HS-27A (cell line): ENCODE data around the gene SUSD6.

Experiments
- DNase-seq: peaks from one replicate; pipeline ENCODE4 v3.0.0-alpha.2; 2012; ENCODE audit warnings: low read depth, missing footprints

Gene SUSD6

DNA sequence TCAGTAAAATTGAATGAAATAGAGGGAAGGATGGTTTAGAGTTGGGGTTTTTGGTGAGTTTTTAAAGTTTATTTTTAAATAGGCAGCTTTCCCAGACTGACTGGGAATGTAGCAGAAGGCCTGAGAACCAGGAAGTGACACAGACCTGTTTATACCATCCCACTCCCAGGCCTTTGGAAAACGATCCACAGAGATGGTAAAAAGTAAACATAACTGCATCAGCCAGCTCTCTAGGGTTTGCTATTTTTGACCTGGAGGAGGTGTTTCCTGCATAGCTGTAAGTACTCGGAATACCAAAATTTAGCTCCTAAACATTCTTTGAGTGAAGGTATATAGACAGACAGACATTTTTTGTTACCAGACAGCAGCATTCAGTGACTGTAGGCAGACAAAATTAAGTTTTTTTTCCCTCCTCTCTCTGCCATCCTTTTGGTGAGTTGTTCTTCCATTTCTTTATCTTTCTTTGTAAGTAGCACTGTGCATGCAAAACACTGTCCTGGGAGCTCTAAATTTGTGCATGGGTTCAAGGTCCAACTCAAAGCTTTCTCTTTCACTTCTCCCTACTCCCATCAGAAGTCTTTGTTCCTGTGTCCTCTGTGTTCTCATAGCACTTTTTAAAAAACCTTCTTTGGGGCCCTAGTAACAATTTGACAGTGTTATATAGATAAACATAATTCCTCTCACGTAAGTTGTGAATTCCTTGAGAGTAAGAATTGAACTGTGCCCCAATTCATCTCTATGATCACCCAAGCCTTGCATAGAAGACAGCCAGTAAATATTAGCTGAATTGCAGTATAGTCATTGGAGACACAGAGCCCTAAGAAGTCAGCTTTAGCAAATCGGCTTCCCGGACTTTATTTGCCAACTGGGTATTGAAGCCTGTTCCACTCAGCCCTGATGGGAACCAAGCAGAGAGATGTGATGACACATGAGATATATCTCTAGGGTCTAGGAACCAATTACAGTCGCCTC lies 37.4 kb downstream of the SUSD6 start:
- DNase-seq: no peak

DNA sequence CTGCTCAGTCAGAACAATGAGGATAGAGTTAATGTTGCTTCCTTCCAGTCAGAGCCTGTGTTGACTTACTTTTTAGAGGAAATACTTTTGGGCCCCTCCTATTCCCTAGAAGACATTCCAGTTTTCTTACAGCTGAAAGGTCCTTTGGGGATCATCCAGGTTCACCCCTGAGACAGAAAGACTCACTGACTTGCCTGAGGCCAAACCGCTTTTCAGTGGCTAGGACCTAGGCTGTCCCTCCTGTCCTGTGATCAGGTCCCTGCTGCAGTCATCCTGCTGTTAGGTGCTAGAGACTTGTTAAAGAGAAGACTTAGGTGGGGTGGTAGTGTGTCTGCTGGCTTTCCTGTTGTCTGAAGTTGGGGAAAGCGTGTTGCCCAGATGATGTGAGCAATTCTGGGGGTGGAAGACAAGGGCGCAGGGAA lies 39.6 kb downstream of the SUSD6 start:
- DNase-seq: no peak

DNA sequence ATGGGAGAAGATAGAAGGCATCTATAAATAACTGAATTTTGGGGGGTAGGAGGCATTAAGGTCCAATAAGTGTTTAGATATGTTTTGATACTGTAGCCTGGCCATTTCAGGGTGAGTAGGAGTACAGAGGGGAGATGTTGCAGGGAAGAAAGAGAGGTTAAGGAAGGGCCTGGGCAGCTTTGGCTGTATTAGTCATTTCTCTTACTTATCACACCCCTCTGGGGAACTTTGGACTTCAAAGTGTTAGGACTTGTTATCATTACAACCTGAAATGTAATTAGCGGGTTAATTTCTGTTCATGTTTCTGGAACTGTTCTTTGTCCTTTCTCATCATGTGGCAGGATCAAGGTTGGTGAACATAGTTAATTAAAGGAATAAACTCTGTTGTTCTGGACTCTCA lies 40.3 kb downstream of the SUSD6 start:
- no peak for DNase-seq

DNA sequence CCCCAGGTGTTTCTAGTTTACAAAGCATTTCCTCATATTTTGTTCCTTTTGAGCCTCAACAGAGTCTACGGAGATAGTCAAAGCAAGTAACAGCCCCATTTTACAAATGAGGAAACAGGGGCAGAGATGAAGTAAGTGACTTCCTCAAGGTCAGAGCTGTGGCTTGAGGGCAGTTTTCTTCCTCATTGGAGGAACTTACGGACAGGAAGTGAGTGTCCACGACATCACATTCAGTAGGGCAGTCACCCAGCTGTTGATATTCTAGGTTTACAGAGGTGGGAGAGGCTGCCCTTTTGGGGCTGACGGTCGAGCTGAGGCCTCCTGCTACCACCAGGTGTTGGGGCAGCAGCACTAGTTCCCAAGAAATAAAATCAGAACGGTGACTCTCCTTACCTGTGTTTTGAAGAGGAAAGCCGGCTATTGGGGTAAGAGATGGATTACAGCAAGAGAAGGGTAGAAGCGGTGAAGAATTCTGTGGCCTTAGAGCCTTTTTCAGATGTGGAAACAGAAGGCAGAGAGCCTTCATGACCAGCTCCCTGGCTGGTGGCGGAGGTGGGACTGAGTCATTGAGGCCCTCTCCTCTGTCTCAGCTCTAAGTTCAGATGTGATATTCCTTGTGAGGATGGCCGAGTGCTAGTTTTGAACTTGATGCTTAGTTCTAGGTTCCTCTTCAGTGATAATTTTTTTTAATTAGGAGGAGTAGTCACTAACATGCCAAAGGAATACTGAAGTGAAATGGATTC lies 41.7 kb downstream of the SUSD6 start:
- no peak for DNase-seq

DNA sequence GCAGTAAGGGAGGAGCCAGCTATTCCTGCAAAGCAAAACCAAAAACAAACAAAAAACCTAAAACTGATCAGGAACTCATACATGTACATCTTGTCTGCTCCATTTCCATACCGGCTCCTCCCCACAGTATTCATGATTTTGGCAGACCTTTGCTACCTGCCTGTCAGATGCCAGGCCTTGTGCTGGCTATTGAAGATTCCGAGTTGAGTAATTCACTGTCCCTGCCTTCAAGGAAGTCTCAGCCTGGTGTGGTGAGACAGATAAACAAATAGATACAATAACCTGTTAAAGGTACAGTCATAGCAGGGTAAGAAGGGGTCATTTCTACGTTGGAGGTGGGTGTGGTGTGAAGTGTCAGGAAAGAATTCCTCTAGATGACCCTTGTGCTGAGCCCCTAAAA lies 42.7 kb downstream of the SUSD6 start:
- no peak for DNase-seq

DNA sequence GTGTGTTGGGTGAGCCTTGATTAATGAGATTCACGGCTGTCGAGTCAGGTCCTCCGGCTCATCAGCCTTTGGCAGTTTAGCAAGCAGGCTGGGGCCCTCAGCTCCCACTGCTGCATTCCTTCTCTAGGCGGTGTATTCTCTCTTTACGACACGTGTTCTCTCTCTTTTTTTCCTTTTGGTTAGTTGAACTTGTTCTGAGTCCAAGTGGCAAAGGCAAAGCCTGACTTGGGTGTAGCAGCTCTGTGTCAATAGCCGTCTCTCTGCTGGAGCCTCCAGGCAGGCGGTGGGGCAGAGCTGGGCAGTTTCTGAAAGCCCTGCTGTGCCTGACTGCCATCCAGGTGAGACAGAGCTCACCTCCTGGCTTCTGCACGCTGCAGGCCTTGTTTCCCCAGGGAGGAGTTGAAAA lies 46.6 kb downstream of the SUSD6 start:
- DNase-seq: no peak

DNA sequence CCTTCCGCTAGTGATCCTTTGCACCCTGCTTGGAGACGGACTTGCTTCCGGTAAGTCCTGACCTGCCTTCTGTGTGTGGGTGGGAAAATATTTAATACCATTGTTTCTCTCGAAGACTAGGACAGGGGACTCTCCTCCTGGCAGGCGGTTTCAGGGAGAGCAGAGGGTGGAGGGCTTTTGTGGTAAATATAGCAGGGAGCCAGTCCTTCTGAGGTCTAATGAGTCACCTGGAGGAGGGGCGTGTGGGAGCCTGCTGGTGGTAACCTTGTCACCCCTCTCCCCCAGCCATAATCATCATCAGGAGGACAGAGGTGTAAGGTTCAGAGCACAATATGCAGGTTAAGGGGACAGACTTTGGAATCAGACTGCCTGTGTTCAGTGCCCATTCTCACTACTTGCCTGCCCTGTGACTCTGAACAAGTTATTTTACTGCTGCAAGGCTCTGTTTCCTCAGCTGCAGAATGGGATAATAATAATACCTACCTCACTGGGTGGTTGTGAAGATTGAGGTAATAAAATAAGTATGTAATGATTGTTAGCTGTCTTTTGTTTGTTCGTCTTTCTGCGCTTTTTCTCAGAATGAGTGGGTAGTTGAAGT lies 47.4 kb downstream of the SUSD6 start:
- no peak for DNase-seq

DNA sequence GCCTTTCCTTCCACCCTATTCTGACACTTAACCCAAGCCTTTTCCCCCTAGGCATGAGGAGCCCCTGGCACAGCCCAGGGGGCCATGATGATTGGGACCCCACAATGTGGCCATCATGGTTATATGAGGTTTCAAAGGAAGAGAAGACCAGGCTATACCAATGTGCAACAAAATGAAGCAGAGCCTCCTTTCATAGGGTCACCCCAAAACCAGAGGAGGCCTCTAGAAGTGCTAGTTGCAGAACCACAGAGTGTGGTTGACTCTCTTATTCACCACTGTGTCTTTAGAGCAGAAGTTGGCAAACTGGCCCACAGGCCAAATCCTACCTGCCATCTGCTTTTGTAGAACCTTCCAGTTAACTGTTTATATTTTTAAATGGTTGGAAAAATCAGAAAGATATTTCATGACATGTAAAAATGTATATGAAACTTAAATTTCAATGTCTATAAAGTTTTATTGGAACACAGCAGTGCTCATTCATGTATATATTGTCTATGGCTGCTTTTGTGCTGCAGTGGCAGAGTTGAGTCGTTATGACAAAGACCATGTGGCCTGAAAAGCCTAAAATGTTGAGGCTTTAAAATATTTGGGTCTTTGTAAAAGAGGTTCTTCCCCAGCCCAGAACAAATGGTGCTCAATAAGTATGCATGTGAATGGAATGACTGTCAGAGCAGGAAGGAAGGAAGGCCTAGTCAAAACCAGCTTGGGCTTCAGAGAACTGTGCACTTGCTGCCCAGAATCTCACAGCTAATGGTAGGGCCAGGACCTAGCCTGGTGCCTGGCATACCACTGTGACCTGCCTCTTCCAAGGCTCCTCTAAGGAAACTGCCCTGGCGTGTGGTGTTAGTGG lies 49.2 kb downstream of the SUSD6 start:
- no peak for DNase-seq

DNA sequence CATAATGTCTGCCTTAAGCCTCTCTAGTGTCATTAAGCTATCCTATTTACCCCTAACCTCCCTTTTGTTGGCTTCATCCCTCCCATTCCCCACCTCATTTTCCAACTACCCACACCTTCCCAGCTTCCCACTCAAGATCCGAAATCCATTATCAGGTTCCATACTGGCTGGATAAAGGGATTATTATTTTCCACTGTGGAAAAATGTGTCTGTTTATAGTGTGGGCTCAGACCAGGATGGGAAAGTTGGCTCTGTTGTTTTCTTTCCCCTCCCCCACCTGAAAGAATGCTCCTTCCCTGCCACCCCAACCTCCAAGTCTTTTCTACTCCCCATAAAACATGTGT lies 49.8 kb downstream of the SUSD6 start:
- no peak for DNase-seq

DNA sequence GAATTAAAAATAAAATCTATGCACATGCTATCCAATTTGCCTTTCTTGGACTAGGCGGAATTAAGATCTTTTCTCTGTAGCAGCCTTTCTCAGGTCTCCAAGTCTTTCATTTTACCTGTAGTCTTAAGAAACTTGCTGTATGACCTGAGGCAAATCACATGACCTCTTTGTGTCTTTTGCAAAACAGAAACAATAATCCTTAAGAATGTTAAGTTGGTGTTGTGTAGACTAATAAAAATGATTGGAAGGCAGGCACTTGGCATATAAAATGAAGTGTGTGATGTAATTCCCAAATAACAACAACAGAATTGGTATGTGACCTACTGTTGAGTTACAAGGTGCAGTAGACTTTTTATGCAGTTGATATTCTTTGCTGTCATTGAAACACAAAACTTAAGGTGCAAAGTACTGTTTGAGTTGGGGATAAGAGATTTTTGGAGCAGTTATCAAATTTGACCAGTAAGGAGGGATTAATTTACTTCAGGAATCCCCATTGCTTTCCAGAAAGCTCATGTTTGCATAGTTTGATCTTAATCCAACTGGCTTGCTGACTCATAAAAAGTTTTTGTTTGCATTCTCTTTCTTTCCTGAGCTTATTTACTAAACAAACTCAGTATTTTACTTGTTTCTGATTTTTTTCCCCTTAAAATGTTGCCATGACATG lies 51.4 kb downstream of the SUSD6 start:
- no peak for DNase-seq

DNA sequence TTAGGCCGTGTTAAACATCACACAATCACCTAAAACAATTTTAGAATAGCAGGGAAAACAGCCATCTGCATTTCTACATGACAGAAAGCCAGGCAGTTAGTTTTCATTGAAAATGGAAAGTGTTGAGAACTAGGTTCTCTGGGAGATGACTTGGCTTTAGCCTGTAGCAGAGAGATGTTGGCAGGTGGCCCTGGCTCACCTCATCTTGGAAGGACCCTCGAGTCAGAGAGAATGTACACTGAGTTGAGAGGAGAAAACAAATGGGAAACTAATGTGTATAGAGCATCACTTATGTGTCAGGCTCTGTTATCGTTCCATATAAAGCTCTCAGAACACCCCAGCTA lies 51.9 kb downstream of the SUSD6 start:
- no peak for DNase-seq

DNA sequence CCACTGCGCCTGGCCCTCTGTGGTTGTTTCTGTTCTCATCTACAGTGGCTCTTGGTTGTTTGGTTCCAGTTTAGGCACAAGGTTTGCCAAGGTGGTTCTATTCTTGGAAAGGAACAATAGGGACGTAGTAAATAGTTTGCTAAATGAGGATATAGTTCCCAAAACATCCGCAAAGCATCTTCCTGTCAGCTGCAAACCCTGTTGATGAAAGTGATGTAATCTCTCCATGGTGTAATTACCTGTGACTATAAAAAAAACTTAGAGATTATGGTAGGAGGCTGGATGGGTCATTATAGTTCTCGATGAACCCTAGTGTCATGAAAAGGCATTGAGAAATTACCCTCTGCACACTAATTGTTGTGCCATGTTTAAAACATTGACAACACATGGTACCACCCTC lies 52.9 kb downstream of the SUSD6 start:
- no peak for DNase-seq

DNA sequence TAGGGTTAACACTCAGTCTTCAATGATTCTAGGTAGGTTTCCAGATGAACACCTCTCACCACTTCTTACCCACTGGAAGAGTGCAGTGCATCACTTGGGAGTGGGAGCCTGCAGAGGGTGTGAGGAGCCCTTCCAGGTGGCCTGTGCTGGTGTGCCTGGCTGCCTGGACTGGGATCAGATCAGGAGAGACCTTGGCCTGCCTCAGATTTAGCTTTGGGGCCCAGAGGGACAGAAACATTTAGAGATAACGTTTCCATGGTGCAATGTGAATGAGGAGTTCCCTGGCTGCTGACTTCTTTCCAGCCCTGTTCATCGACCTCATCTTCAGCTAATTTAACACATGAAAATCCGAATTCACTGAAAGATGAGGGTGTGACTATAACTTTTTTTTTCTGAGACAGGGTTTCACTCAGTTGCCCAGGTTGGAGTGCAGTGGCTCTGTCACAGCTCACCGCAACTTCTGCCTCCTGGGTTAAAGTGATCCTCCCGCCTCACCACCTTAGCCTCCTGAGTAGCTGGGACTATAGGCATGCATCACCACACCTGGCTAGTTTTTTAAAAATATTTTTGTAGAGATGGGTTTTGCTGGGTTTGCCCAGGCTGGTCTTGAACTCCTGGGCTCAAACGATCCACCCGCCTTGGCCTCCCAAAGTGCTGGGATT lies 53.6 kb downstream of the SUSD6 start:
- DNase-seq: no peak

DNA sequence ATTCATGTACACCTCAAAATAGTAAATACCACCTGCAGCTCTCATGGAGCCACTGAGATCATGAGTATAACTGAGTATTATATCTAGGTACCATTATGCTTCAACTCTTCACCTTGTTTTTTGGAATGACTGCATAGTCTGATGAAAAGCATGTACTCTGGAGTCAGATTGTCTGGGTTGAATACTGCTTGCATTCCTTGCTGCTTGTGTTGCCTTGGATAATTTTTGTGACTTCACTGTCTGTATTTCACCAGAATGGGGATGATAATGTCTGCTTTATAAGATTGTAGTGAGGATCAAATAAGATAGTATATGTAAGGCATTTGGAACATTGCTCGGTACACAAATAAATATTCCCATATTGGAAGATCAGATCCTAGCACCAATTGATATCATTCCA lies 54.2 kb downstream of the SUSD6 start:
- DNase-seq: no peak

DNA sequence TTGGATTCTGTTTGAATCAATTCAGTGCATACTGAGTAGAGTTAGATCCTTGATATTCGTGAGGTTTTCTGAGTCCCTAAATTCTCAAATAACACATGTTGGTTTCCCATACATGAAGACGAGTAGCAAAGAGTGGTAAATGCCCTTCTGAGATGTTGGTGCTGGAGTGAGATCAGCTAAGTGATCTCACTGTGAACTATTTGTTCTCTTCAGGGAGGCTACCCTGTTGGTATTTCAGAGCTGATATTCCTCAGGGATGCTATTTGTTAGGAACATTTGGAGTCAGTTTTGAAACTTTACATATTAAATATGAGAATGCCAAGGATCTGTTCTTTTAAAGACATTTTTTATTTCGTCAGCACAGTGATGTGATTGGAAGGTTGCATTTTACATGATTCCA lies 54.7 kb downstream of the SUSD6 start:
- DNase-seq: no peak

DNA sequence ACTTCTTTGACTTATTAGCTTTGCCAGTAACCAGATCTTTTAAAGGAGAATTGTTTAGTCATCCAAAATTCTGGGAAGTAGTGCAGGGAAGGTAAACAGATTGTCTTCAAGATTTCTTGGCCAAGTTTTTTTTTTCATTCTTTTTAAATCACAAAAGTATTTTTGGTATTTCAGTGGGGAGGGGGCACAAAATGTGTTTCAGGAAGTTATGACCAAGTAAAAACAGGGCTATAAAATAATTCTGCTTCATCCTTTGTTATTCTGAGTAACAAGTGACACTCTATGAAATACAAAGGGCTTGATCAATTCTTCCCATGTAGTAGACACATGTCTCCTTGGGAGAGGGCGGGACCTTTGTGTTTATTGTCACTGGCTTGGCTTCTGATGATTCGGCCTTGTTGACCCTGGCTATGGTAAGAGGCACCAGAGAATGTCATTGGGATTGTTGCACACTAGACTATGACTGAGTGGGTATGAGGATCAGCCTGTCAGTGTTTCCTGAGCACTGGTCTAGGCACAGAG lies 55.4 kb downstream of the SUSD6 start:
- DNase-seq: no peak

DNA sequence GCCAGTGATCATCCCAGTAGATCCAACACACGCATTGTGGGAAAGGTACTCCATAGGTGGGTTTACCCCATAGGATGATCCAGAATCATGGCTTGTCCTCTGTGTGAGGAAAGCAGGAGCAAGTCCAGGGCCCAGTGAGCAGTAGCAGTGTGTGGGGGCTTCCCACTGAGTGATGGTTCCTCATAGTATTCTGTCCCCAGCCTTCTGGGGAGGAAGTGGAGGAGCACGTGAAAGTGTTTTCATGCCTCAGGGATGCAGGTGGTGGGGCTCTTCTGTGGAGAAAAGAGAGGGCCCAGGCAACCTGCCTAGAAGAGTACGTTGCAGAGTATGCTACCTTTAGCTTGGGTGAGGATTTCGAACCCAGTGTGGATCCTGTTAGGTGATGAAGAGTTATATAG lies 56.5 kb downstream of the SUSD6 start:
- no peak for DNase-seq

DNA sequence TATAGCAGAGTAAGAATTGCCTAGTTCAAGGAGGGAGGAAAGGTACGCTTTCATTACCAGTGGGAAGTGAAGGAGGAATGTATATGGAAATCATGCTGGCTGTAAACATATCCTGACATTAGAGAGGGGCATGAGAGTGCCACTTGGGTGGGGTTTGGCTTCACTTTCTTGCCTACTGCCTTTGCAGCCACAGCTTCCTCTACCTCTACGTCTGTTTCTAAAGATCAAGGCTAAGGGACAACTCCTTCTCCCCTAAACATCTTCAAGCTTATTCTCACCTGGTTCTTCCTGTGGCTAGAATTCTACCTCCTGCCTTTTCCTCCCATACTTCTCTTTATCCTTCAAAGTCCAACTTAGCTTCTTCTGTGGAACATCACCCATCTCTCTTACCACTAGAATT lies 58.0 kb downstream of the SUSD6 start:
- no peak for DNase-seq

DNA sequence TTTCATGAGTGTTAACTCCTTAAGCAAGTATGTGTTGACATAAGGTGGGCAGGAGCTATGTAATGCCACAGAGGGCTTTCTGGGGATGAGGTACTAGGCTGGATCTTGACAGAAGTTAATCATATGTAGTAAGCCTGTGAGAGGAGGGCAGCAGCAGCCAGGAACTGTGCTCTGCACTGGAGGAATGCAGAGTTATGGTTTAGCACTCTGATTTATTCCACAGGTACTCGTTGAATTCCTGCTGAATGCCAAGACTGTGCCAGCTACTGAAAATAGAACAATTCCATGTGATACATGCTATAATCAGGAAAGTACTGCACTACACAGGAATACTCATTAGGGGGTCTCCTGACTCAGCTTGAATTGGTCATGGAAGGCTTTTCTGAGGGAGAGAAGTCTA lies 58.7 kb downstream of the SUSD6 start:
- no peak for DNase-seq

DNA sequence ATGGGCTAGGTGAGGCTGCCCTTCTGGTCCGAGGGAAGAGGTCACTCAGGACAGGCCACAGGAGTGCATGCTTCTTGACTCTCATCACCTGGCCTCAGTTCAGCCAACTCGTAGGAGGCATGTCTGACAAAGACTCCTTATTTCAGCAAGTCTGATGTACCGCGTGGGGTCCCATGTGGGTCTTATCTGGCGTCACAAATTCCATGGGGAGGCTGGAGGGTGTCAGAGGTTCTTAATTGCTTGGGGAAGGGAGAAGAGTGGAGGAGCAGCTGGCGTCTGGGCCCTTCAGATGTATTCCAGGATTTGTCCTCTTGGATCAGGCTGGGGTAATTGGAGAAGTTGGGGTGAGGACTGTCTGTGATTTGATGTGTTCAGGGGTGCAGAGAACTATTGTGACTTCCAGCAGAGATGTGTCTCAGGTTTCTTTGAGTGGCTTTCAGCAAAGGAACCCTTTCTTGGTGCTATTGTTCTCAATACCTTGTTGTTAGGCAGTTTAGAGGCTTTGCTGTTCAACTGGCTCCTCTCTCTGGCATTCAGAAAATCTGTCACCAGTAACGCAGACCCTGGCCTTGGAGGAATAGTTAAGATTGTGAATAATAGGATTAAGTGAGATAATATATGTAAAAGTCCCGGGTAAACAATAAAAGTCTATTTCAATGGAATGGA lies 60.1 kb downstream of the SUSD6 start:
- no peak for DNase-seq
